Loucy (cell line): ENCODE measurements around the gene MSL2.

Experiments used
- CTCF ChIP-seq: fragments of 200-600 bp; sonication (generic); conservative IDR thresholded peaks from 2 replicates; pipeline ENCODE4 v1.5.1; 2014; ENCODE audit warnings: mild to moderate bottlenecking, antibody characterized with exemption, low read length
- EZH2phosphoT487 ChIP-seq: fragments of 200-600 bp; IDR thresholded peaks from 2 replicates; pipeline ENCODE4 v1.6.1; 2018; ENCODE audit warnings: antibody characterized with exemption, mild to moderate bottlenecking, moderate library complexity, borderline replicate concordance

- TF ChIP-seq CTCF: no peak
- no peak for TF ChIP-seq EZH2phosphoT487
Observed at GRCh38 chr3:136109499-136109898, 86.6 kb downstream of the MSL2 start.
